IPS-15b (cell line): ENCODE measurements around the gene ARHGAP32.

Source experiments
- H3K27me3 ChIP-seq: one replicate; pipeline ENCODE4 v1.6.1; 2013; ENCODE audit warnings: low read length; ENCODE audit not compliant: control insufficient read depth, insufficient read depth
- H3K36me3 ChIP-seq: one replicate; pipeline ENCODE4 v1.6.1; 2013; ENCODE audit warnings: low read length; ENCODE audit not compliant: control insufficient read depth, insufficient read depth
- H3K4me1 ChIP-seq: one replicate; pipeline ENCODE4 v1.6.1; 2013; ENCODE audit warnings: mild to moderate bottlenecking, low read length; ENCODE audit not compliant: control insufficient read depth, insufficient read depth
- H3K4me3 ChIP-seq: one replicate; pipeline ENCODE4 v1.5.1; 2013; ENCODE audit warnings: low read depth, low read length
- H3K9ac ChIP-seq: one replicate; pipeline ENCODE4 v1.6.1; 2013; ENCODE audit warnings: low read depth, mild to moderate bottlenecking, low read length
- H3K9me3 ChIP-seq: one replicate; pipeline ENCODE4 v1.6.1; 2013; ENCODE audit warnings: mild to moderate bottlenecking, low read length; ENCODE audit not compliant: control insufficient read depth, insufficient read depth

Gene ARHGAP32

DNA sequence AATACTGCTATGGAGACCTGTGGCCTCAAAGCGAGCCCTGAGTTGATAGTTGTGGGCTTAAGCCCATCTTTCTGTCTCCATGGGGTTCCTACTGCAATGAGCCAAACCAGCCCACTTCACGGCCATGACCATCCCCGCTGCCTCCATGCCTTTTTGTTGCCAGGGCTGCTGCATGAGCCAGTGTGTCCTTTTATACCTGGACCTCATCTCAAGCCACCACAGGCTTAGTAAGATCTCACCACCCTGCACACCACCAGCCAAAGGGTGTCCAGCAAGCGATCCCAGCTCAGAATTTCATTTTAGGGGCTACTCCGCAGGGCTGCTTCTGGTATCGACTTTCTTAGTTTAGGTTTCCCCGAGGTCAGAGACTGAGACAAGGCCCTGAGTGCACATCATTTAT is 257.8 kb downstream of the ARHGAP32 start:
- no peak overlapping the region for H3K4me3 ChIP-seq
- H3K9ac ChIP-seq: no peak overlapping the region
- H3K9me3 ChIP-seq: no peaks in the 10 kb centered on the region
- peaks cover 5% of the 10 kb centered on the region for H3K4me1 ChIP-seq
- no peaks in the 10 kb centered on the region for H3K36me3 ChIP-seq
- H3K27me3 ChIP-seq: peaks cover 21% of the 10 kb centered on the region

DNA sequence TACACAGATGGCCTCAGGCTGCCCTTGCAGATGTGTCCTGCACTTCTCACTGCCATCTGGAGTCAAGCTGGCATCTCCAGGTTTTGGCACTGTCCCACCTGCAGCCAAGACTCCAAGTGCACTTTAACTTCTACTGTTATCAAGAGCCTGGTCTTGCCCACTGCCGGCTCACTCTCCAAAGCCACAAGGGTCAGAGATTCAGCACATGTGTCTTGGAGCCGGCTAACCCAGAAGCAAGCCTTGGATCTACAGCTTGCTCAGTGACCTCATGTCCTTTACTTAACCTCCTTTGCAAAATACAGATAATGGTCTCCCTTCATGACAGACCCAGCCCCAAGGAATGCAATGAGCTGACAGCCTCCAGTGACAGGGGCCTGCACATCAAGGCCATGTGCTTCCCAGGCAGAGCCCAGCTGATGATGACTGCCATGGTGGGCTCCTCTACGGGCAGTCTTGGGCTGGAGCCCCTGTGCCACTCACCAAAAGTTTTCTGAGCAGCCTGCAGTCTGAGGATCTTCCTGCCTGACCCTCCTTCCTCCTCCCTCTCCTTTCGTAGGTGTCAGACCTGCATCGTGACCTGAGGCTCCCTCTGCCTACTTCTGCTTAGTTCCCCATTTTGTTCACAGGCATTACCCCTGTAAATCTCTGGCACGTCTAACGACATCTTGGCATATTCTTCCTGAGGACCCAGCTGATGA is 258.5 kb downstream of the ARHGAP32 start:
- Histone ChIP-seq H3K9me3 (no peaks in the 10 kb centered on the region), H3K27me3 (peaks cover 24% of the 10 kb centered on the region), H3K9ac (no peak overlapping the region), H3K4me1 (peaks cover 7% of the 10 kb centered on the region), H3K36me3 (no peaks in the 10 kb centered on the region), H3K4me3 (no peak overlapping the region)

DNA sequence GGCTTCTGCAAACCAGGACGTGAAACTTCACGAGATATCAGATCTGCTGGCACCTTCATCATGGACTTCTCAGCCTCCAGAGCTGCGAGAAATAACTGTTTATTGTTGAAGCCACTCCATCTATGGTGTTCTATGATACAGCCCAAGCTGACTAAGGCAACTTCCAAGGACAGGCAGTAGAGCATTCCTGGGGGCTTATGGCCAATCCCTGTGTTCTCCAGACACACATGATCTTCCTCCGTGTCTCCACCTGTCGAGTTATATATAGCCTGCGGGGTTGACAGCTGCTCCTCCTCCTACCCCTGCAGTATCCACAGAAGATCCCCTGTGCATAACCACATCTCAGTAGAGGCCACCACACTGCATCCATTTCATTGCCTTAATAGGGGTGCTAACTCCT is 260.5 kb downstream of the ARHGAP32 start:
- Histone ChIP-seq H3K9me3 (no peaks in the 10 kb centered on the region), H3K36me3 (no peaks in the 10 kb centered on the region), H3K4me1 (peaks cover 13% of the 10 kb centered on the region), H3K4me3 (no peak overlapping the region), H3K27me3 (peaks cover 44% of the 10 kb centered on the region), H3K9ac (no peak overlapping the region)

DNA sequence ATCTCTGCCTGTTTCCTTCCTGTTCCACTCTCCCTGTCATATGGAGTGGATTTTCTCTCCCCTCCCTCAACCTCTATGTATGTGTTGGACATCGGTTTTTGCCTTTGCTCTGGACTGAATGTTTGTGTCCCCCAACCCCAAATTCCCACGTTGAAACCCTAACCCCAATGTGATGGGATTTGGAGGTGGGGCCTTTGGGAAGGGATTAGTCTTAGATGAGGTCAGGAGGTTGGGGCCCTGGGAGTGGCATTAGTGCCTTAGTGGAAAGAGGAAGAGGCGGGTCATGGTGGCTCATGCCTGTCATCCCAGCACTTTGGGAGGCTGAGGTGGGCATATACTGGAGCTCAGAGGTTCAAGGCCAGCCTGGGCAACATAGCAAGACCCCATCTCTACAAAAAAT is 261.1 kb downstream of the ARHGAP32 start:
- no peaks in the 10 kb centered on the region for H3K9me3 ChIP-seq
- H3K27me3 ChIP-seq: peaks cover 48% of the 10 kb centered on the region
- no peak overlapping the region for H3K9ac ChIP-seq
- H3K4me3 ChIP-seq: no peak overlapping the region
- no peaks in the 10 kb centered on the region for H3K36me3 ChIP-seq
- H3K4me1 ChIP-seq: peaks cover 13% of the 10 kb centered on the region

DNA sequence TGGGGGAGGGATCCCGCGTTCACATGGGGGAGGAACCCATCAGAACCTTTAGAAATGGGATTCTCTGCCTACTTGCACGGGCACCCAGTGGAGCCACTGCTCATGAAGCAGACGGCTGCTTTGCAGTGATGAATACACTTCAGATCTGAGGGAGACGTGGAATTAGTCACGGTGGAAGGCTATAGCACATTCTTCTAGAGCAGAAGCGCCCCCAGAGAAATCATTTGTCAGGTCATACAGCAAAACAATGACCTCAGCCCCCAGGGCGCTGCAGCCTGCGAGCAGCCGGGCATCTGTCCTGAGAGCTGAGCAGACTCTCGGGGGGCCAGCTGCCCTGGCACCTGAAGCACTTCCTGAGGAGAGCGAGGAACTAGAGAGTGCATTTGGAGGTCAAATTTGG is 262.1 kb downstream of the ARHGAP32 start:
- H3K27me3 ChIP-seq: peaks cover 54% of the 10 kb centered on the region
- no peaks in the 10 kb centered on the region for H3K36me3 ChIP-seq
- no peak overlapping the region for H3K9ac ChIP-seq
- no peak overlapping the region for H3K4me3 ChIP-seq
- H3K4me1 ChIP-seq: peaks cover 16% of the 10 kb centered on the region
- H3K9me3 ChIP-seq: no peaks in the 10 kb centered on the region

DNA sequence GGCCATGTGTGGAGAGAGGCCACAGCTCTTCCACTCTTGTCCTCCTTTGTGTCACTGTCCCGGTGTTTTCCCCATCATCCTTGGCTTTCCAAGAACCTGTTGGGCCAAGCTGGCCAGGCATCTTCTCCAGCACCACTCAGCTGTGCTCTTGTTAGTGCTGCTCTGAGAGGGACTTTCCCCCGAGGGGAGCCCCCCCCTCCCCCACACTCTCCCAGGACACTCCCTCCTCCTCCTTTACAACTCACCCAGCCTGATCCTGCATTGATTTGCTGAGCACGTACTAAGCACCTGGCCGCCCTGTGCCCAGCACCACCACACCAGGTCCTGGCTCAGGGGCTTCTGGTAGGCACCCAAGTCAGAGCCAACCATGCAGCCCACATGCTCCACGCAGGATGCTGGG is 262.7 kb downstream of the ARHGAP32 start:
- Histone ChIP-seq H3K4me3 (no peak overlapping the region), H3K36me3 (no peaks in the 10 kb centered on the region), H3K9ac (no peak overlapping the region), H3K27me3 (peaks cover 54% of the 10 kb centered on the region), H3K4me1 (peaks cover 16% of the 10 kb centered on the region), H3K9me3 (no peaks in the 10 kb centered on the region)

DNA sequence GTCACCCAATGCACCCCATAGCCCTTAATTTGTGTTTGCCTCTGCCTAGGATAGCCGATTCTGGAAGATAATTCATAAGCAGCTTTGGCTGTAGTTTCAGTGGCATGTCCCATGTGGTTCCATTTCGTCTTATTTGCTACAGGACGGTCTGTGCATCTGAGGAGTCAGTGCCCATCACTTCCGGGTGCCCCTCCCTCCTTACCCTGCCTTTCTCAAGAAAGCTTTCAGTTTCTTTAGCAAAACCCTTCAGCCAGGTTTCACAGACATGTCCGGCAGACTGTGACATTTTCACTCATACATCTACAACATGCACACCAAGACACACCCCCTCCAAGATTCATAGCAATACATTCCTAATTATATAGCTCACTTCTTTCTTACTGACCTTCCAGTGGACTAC is 263.7 kb downstream of the ARHGAP32 start:
- no peak overlapping the region for H3K9ac ChIP-seq
- H3K27me3 ChIP-seq: peaks cover 57% of the 10 kb centered on the region
- H3K36me3 ChIP-seq: no peaks in the 10 kb centered on the region
- H3K4me3 ChIP-seq: no peak overlapping the region
- no peaks in the 10 kb centered on the region for H3K9me3 ChIP-seq
- peaks cover 16% of the 10 kb centered on the region for H3K4me1 ChIP-seq

DNA sequence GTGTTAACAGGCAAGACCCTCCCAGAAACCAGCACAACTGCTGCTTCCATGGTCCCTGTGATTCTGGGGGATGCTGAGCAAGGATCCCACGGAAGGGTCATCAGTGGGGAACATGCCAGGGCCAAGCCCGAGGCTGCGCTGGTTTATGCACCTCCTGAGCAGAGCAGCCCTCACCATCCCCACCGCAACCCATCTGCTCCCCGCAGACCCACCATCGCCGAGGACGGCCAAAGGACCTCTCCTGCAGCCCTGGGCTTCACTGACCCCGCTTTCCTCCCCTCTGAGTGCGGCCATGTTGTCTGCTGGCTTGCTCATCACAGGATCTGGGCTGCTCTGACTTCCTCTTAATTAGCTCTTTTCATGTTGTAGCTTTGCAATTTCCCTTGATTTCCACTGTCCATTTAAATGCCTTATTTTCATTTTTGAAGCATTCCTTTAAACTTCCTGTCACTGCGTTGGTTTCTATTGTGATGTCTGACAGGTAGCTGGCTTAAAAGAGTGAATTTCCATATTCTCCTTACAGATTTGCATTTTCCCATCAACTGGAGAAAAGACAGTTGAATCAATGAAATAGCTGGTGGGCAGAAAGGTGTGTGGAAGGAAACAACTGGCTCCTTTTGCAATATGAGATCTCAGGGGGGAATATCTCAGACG is 264.3 kb downstream of the ARHGAP32 start:
- Histone ChIP-seq H3K27me3 (peaks cover 53% of the 10 kb centered on the region), H3K9me3 (no peaks in the 10 kb centered on the region), H3K9ac (no peak overlapping the region), H3K4me3 (no peak overlapping the region), H3K36me3 (no peaks in the 10 kb centered on the region), H3K4me1 (peaks cover 16% of the 10 kb centered on the region)

DNA sequence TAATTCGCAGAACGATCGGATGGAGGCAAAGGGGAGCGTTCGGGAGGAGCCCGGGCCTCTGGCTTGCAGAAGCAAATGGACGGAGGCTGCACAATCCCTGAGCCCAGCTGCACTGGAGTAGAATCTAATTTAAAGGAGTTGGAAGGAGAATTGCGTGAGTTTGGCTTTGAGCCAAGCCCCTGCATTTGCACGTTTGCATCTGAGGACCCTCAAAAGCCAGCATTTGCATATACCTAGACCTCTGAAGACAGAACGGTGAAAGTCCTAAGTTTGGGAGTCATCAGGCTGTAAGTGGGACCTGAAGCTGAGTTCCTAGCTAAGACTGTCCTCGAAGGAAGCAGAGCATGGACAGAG is 265.0 kb downstream of the ARHGAP32 start:
- Histone ChIP-seq H3K36me3 (no peaks in the 10 kb centered on the region), H3K9me3 (no peaks in the 10 kb centered on the region), H3K27me3 (peaks cover 50% of the 10 kb centered on the region), H3K9ac (no peak overlapping the region), H3K4me1 (peaks cover 16% of the 10 kb centered on the region), H3K4me3 (no peak overlapping the region)

DNA sequence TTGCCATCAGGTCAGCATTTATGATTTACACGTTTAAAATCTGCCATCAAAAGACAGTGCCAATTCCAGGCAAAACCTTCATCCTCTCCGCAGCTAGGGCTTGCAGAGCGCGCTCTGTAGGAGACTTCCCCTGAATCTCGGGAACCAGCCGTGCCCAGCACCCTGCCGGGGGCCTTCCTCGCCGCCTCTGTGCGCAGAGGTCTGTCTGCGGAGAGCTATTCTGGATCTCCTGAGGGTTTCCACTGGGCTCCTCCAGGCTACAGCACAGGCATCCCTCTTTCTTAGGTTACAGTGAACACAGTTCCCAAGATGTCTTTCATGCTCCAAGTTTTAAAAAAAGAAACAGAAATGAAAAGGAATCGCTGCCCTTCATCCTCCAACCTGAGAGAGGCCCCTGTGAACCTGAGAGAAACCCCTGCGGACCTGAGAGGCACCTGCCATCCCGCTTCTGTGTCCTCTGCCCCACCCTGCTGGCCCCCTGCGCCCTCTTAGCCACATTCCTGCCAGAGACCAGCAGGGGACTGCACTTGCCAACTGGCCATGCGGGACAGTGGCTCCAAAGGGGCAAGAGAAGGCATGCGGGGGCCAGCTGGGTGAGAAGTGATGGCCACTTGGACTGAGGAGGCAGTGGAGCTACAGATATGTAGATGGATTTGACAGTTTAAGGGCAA is 265.6 kb downstream of the ARHGAP32 start:
- H3K9me3 ChIP-seq: no peaks in the 10 kb centered on the region
- no peaks in the 10 kb centered on the region for H3K36me3 ChIP-seq
- no peak overlapping the region for H3K4me3 ChIP-seq
- peaks cover 44% of the 10 kb centered on the region for H3K27me3 ChIP-seq
- peaks cover 16% of the 10 kb centered on the region for H3K4me1 ChIP-seq
- no peak overlapping the region for H3K9ac ChIP-seq

DNA sequence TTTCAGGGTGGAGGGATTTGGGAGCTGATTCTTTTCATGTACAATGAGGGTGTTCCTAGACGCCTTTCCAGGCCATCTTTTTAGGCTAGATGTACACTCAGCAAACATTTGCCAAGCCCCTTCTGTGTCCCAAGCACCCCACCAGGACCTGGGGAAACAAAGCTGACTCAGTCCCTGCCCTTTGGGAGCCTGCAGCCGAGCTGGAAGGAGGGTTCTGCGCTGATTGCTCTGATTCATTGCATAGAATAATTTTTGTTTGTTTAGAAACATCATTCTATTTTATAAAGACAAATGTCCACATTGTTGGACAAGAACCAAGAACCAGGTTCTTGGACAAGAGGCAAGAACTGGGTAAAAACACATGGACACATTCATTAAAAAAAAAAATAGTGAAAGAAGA is 266.1 kb downstream of the ARHGAP32 start:
- Histone ChIP-seq H3K4me1 (peaks cover 16% of the 10 kb centered on the region), H3K9me3 (no peaks in the 10 kb centered on the region), H3K27me3 (peaks cover 42% of the 10 kb centered on the region), H3K4me3 (no peak overlapping the region), H3K36me3 (no peaks in the 10 kb centered on the region), H3K9ac (no peak overlapping the region)

DNA sequence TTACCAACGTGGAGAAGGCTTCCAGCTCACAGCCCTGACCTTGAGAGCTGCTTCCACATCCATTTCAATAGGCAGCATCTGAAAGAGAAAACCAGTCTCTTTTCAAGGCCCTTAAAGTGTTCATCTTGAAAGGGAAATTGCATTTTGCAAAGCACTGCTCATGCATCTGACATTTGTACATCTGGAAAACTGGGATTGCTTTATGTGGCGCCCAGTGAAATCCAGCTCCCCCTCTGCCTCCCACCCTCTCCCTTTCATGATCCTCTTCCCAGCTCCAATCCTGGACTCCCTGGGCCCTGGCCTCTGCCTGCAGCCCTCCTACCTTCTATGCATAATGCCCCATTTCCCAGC is 266.9 kb downstream of the ARHGAP32 start:
- H3K27me3 ChIP-seq: peaks cover 42% of the 10 kb centered on the region
- no peaks in the 10 kb centered on the region for H3K9me3 ChIP-seq
- H3K9ac ChIP-seq: no peak overlapping the region

More for the DNA sequence above, 266.9 kb downstream of the ARHGAP32 start:
- Histone ChIP-seq H3K4me3 (no peak overlapping the region), H3K4me1 (peaks cover 16% of the 10 kb centered on the region), H3K36me3 (no peaks in the 10 kb centered on the region)
